HG03066 (cell line): ENCODE measurements around the gene CDCA5.

Source experiments
- ATAC-seq: cut with Tn5 transposase; IDR thresholded peaks from one replicate; pipeline ENCODE4 v1.9.1; 2021; ENCODE audit warnings: low read depth; ENCODE audit not compliant: unreplicated experiment

The CDCA5 gene

GRCh38 chr11:65078786-65079342, 5.0 kb downstream of the CDCA5 start:
- ATAC-seq = no peak

DNA sequence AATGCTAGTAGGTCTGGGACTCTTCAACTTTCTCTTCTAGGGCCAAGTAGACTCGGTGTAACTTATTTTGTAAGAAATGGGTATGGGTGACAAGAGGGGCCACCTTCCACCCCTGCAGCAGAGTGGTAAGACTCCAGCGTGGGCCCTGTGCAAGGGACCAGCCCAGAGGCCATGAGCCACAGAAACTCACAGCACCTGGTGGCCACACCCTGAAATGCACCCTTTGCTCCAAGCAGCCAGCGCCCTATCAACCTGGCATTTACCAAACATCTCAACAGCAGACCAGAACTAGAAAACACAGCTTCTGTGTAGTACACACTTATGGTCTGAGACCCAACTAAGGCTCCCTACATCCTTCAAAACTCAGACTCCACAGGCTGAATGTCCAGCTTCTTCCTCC, 5.7 kb downstream of the CDCA5 start:
- ATAC-seq = no peak

GRCh38 chr11:65077451-65077850, 6.4 kb downstream of the CDCA5 start:
- ATAC-seq = no peak

GRCh38 chr11:65072631-65072966, 11.2 kb downstream of the CDCA5 start:
- no peak for ATAC-seq

DNA sequence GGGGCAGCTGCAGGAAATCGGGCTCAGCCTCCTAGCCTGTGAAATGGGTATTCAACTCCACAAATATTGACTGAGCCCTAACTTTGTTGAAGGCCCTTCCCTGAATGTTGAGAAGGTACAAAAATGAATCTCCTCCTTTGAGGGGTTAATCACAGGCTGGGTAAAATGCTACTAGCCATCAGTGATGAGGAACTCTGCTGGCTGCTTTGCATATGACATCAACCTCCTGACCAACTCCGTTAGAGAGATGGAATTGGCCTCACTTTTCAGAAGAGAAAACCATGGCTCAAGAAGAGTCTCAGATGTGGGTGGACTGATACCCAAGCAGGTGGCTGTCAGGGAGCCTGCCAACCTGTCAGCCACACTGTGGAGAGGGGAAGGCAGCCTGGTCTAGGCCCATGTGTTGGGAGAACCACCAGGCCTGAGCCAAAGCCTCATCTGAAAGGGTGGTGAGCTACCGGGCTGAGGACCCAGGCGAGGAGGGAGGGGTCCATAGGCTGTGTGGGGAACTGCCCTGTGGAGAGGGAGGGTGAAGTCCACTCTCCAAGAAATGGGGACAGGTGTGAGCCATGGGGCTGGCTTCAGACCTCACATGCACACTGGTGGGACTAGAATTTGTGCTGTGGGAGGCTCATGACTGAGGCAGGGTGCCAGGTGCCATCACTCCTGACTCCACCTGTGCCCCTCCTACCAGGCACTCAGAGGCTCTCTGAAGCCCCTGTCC, 11.8 kb downstream of the CDCA5 start:
- ATAC-seq = no peak

GRCh38 chr11:65069217-65069616, 14.6 kb downstream of the CDCA5 start:
- no peak for ATAC-seq

GRCh38 chr11:65067446-65067845, 16.4 kb downstream of the CDCA5 start:
- ATAC-seq = no peak

GRCh38 chr11:65066805-65067291, 17.0 kb downstream of the CDCA5 start:
- ATAC-seq = no peak

- ATAC-seq = no peak
Measured at GRCh38 chr11:65066315-65066714, 17.5 kb downstream of the CDCA5 start.

- no peak for ATAC-seq
Measured at GRCh38 chr11:65065851-65066250, 18.0 kb downstream of the CDCA5 start.

- ATAC-seq = no peak
Measured at GRCh38 chr11:65064847-65065240, 19.0 kb downstream of the CDCA5 start.

DNA sequence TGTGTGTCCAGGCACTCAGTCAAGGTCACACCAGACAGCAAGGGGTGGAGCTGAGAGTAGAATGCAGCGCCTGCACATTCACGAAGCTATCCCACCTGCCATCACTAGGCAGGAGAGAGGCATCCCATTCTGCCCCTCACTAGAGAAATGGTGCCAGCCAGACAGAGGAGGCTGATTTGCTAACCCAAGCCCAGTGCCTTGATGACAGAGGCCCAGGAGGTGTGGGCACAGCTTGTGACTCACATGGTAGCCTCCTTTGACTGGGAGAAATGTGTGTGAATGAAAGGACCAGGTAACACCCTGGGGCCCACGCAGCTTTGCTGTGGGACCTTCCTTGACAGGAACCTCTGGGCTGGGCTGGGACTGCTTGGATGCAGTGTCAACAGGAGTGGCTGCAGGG, 20.3 kb downstream of the CDCA5 start:
- ATAC-seq = no peak

DNA sequence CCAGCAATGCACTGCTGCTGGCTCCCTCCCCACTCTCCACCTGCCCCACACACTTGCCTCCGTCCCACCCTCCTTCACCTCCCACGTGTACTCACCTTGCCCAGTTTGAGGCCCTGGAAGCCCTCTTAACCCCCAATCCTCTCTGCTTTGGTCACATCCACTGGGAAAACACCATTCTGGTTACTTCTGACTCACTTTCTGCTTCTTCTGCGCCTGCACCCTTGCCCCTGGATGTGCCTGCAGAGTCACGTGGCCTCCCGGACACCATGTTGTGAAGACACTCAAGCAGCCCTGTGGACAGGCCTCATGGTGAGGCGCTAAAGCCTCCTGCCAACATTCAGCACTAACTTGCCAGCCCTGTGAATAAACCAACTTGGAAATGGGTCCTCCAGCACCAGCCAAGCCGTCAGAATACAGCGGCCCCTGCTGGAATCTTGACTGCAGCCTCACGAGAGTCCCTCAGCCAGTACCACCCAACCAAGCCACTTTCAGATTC, 22.9 kb downstream of the CDCA5 start:
- ATAC-seq = no peak

GRCh38 chr11:65059959-65060824, 23.6 kb downstream of the CDCA5 start:
- ATAC-seq = no peak

DNA sequence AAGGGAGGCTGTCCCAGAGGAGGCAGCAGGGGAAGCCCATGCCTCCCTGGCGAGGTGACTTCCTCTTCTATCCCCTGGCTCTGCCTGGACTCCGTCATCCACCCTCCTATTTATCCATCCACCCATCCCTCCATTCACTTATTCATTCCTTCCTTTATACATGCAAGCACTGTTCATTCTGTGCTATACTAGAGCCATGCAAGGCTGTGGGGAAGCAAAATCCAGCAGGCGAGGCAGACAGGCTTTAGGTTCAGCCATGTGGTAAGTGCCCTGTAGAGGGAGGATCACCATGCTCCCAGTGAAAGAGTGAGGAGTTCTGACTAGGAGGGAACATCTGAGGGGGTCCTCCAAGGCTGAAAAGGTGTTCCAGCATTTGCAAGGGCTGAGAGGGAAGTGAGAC, 24.3 kb downstream of the CDCA5 start:
- no peak for ATAC-seq

- ATAC-seq = no peak
Measured at GRCh38 chr11:65058419-65059054, 25.3 kb downstream of the CDCA5 start, which contains the start of gene NAALADL1. NAALADL1 (minus strand) TSS chr11:65058553; CDS start chr11:65058521, 32 bp downstream.

GRCh38 chr11:65058012-65058411, 25.8 kb downstream of the CDCA5 start:
- ATAC-seq = no peak

DNA sequence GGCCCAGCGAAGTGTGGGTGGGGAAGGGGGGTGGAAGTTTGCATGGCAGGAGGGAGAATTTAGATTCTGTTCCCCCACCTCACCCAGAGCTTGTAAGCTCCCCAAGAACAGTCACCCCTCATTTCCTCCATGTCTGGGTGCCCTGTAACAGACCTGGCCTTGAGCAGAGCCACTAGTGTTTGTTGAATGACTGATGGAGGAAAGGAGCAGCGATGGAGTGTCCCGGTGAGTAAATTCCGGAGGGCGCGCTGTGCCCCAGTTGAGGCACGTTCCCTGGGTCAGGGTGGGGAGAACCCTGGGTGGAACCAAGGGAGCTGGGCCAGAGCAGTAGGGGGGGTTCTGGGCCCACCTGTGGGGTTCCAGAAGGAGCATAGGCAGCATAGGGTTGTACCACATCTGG, 26.3 kb downstream of the CDCA5 start:
- no peak for ATAC-seq

DNA sequence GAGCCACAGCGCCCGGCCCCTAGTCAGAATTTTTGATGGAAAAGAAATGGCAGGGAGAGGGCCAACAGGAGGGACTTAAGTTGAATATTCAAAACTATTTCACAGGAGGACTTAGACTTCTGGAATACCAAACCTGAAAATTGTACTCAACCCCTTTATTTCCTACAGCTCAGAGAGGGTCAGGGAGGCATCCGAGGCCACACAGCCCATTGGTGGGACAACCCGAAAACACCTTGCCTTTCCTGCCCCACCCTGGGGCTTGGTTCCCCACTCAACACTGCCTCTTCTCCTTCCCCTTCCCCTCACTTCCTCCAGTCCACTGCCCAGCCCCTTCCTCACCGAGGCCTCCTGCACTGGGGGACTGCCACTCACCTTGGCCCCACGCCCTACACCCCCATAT, 26.8 kb downstream of the CDCA5 start:
- ATAC-seq = no peak

- ATAC-seq = no peak
Measured at GRCh38 chr11:65055538-65055937, 28.3 kb downstream of the CDCA5 start.
